Right renal cortex interstitium (tissue), 3 donors: ENCODE results near the gene ZNF740. TPM values are rescaled to one million over a fixed set of nuclear protein-coding genes. Genes with fewer than 3 reads are reported as not detected.

Experiments used
- DNase-seq, 3 donors: peaks; one replicate each; pipeline ENCODE4 v3.0.0-alpha.2; 2013; ENCODE audit warnings: low read depth in 3 of 3, low spot score in 2 of 3
- polyA plus RNA-seq, 3 donors: library from polyadenylated mRNA; unstranded; fragments of 120-200 nt; gene quantifications; one replicate each; pipeline ENCODE4 v1.2.1, GENCODE V29; 2013; ENCODE audit not compliant: insufficient read length in 3 of 3

The ZNF740 gene
- polyA plus RNA-seq, 3 donors = 75.1 to 81.8 (median 78.8) TPM

DNA sequence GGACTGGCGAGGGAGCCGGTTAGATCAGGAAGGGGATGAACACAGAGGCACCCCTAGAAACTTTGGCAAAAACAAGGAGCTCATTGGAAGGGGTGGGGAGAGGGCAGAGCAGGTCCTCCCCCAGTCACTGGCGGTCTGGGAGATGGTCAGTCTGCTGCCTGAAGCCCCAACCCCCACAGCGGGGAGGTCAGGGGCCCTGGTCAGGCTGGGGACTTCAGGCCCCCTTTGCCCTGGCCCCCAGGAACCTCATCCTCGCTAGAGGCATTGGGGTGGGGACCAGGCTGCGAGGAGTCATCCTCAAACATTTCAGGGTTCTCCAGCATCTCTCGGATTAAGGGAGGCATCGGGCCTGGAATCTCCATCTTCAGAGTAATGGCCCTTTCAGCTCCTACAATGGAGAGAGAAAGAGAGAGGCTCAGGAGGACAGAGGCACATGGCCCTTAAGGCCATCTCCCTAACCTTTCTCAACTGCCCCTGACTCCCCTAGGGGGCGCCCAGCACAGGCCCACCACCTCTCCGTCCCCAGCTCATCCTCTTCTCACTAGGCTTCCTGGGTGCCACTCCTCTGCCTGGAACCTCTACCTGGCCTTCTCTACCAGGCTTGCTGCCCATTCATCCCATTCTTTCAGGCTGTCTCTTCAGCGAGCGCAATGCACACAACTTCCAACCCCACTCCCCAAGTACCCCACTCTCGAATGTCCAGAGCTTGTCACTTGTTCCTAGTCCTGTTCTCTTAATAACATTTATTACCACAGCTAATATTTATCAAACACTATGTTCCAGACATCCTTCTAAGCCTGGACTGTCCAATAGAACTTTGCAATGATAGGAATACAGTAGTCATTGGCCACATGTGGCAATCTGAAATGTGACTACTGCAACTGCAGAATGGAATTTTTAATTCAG is 31.2 kb downstream of the ZNF740 start:
- DNase-seq = no peak

DNA sequence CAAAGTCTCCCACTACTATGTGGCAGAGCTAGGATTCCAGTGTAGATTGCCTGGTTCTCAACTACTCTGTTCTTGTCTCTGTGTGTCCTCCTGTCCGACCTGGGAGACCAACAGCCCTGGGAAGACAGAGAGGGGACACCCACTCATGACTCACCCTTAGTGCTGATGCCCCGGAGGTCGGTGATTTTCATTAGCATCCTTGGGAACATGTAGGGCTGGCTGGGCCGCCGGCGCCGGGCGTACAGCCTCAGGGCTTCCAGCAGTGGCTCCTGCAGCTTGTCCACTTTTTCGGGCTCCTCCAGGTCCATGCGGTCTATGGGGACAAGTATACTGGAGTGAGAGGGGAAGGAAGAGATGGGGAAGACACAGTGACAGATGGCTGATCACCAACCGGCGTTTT is 32.4 kb downstream of the ZNF740 start:
- no peak for DNase-seq

DNA sequence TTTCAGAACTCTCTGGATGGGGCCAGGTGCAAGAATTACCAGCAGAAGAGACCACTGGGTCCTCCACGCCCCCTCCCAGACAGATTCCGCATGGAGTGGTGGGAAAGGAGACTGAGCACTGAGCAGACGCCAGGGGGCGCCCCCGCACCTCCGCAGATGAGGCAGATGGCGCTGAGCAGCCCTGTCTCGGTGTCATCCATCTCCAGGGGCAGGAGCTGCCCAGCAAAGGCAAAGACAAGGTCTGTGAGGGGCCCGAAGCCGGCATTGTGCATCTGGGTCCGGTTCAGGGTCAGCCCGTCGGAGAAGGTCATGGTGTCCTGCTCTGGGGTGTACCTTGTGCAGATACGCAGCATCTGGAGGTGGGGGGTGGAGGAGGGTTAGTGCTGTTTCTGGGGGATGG is 32.8 kb downstream of the ZNF740 start:
- no peak for DNase-seq

DNA sequence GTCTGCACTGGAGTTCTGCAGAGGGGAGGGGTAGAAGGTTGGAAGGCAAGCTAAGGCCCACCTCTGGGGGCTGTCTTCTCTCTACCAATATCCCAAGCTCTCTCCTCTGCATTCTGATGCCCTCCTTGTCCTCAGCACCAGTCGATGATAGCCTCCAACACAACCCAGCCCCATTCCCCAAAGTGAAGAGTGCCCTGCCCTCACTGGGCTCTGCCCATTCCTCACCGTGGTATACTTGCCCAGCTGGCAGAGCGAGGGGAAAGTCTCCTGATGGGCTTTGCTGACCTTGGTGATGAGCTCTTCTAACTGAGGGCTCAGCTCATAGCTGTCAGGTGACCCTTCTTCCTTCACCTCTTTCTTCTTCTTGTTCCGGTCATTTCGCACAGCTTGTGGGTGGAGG is 33.7 kb downstream of the ZNF740 start:
- DNase-seq = no peak

- DNase-seq = no peak
Measured at GRCh38 chr12:53214687-53215455, 34.3 kb downstream of the ZNF740 start.

GRCh38 chr12:53215497-53215896 is 35.0 kb downstream of the ZNF740 start:
- no peak for DNase-seq

- no peak for DNase-seq
Measured at GRCh38 chr12:53217051-53217930, 36.8 kb downstream of the ZNF740 start.

DNA sequence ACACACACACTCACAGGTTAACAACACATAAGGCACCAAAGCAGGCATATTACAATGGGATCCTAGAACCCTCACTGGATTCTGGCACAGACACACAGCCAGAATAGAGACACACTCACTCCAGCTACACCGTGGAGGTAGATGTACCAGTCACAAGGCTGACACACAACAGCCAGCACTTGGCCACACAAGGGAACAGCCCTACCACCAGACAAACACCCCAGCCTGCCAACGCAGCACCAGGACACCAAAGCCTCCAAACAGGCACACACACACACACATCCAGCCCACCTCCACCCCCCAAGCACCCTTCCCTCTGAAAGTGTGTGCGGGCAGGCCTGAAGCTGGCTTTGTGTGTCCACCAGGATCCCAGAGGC is 37.4 kb downstream of the ZNF740 start:
- no peak for DNase-seq

- DNase-seq = no peak
Measured at GRCh38 chr12:53218551-53219291, 38.2 kb downstream of the ZNF740 start.

DNA sequence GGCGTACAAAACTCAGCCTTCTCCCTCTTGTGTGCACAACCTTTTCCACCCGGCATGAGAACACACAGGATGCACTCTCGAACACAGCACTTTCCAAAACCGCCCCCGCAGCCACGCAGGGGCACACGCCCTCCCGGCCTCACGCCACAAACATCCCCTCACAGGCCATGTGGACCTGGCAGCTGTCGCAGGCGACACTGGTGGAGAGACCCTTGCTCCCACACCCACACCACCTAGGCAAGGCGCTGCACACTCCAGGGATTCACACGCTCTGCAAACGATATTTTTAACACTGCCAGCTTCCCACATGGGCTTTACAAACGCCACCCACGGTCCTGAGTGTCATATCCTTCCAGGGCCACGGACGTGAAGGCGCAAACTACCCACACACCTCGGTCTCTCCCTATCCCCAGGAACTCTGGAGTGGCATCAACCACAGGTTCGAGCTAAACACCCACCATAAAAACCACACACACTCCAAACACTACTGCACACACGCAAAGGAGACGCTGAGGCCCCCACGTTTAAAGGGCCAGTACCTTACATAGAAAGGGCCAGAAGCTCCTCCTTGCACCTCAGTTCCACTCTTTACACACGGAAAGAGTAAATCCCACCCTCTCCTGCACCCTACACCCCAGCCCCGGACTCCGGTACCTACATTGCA is 38.9 kb downstream of the ZNF740 start:
- no peak for DNase-seq

GRCh38 chr12:53219956-53220693 is 39.6 kb downstream of the ZNF740 start:
- peak in 1 of 3 donors; percentile 75 for DNase-seq

DNA sequence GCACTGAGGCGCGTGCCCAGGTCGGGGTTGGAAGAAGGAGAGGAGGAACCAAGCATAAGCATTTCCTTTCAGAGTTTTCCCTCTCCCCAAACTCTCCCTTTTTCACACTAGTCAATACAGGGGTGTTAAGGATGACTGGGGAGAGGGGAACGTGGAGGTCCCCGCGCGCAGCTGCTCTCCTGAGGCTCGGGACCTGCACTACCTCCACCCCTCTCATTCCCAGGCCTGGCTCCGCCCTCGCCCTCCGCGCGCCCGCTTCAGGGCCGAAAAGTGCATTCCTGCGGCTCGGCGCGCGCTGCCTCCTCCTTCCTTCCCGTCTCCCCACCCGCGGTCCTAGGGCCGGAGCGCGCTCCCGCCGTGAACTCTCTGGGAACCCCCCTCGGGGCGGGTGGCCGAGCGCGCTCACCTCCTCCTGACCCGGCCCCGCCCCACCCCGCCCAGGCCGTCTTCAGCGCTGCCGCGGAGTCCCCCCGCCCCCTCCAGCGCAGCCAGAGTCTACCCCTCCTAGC is 40.2 kb downstream of the ZNF740 start:
- peak in 2 of 3 donors; percentile 78 to 86 for DNase-seq

- DNase-seq = no peak
Measured at GRCh38 chr12:53221203-53222080, 40.9 kb downstream of the ZNF740 start.

GRCh38 chr12:53222170-53222721 is 41.7 kb downstream of the ZNF740 start:
- DNase-seq = no peak

DNA sequence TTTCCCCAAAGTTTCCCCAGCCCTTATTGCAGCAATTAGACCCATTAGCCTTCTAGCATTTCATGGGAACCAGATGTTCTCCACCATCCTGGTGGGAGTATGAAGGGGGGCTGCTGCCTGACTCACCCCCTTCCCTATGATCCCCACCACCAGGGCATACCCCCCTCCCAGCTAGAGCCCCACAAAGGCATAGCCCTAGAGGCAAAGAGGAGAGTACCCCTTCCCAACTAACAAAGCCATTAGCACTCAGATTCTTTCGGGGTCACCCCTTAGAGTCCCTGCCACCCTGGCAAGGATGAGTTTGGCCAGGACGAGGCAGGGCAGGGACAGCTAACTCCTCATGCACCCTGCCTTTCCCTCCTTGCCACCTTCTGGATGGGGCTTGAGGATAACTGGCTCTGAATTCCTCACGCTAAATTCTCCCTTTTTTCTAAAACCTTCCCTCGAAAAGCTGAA is 42.3 kb downstream of the ZNF740 start:
- no peak for DNase-seq

GRCh38 chr12:53223389-53224060 is 43.0 kb downstream of the ZNF740 start:
- no peak for DNase-seq
